Pancreas (tissue), 10 donors: ENCODE data around the gene BACE2. TPM values are rescaled to one million over a fixed set of nuclear protein-coding genes. Genes with fewer than 3 reads are reported as not detected.

ENCODE experiments used
- ATAC-seq, 4 donors: fragments of 200-7000 bp; cut with Tn5 transposase; one replicate each; pipeline versions ENCODE4 v1.8.0 to v1.9.1; 2020; ENCODE audit warnings: mild to moderate bottlenecking in 4 of 4, moderate library complexity in 4 of 4
- DNase-seq, 6 donors: peaks; one replicate each; pipeline ENCODE4 v3.0.0-alpha.2; 2020
- FAIRE-seq: peaks from 2 replicates; lab custom pipeline; 2012; peaks lifted over from hg19 to GRCh38; lab: Jason Lieb, UNC
- H3K27ac ChIP-seq, 4 donors: fragments of 200-600 bp; sonication (generic); 1 replicate in 3 of 4; 2 replicates in 1 of 4; pipeline versions ENCODE4 v1.5.0 to v1.8.0; 2020
- H3K27me3 ChIP-seq, 4 donors: fragments of 200-600 bp; one replicate each; pipeline ENCODE4 v1.8.0; 2021
- H3K36me3 ChIP-seq, 3 donors: fragments of 200-600 bp; sonication (generic) in 1 of 3; one replicate each; pipeline versions ENCODE4 v1.5.0 to v1.8.0; 2020 to 2021
- H3K4me1 ChIP-seq, 3 donors: fragments of 200-600 bp; one replicate each; pipeline ENCODE4 v1.8.0; 2021
- H3K4me3 ChIP-seq, 4 donors: fragments of 200-600 bp; sonication (generic) in 2 of 4; one replicate each; pipeline versions ENCODE4 v1.5.0 to v1.8.0; 2020 to 2021
- H3K9me3 ChIP-seq, 4 donors: fragments of 200-600 bp; one replicate each; pipeline ENCODE4 v1.8.0; 2021
- WGBS, 2 donors: extraction: QIAGEN DNeasy Blood & Tissue Kit; methylation state at CpG; one replicate each; pipeline ENCODE4 v1.1.7; 2013; 5-methylcytosine and 5-hydroxymethylcytosine counted together
- intact Hi-C, 3 donors: fragments of 100-400 bp; cut with DNase I; formaldehyde crosslinking; loops; one replicate each; pipeline versions ENCODE4 v1.11.1 to v1.14.2; 2022
- polyA plus RNA-seq, 2 donors: library from polyadenylated mRNA; stranded (reverse); fragments of 200-250 nt; gene quantifications; one replicate each; pipeline ENCODE4 v1.2.3, GENCODE V29; 2013
- total RNA-seq, 6 donors: library from RNA; stranded (reverse); fragmentation: NEBNext Ultra II Directional in 4 of 6; extraction: Animal tissue kit (Norgen Biotek cat#: 25700) in 4 of 6; gene quantifications; one replicate each; pipeline versions ENCODE4 v1.2.1 to v1.2.4, GENCODE V29; 2021 to 2023
- TF ChIP-seq, protein P1 (sequence below), 4 donors: fragments of 200-600 bp; sonication (generic) in 3 of 4; IDR thresholded peaks; one replicate each; pipeline versions ENCODE4 v1.5.0 to v1.8.0; 2021; ENCODE audit warnings: antibody characterized with exemption in 4 of 4
- donor health status: healthy with polysubstance abuse.
- donor health status: DM: no; HTN: no; CAD: no; lungs with moderate emphysema.
- donor health status: DM: no; HTN: no; CAD: no.
- donor health status: control.
- donor health status: control.
- donor health status: Bipolar disorder and iron deficiency.
- donor health status: DM: yes; HTN: yes; CAD: no.
- donor health status: DM: no; HTN: no; CAD: no.
- donor health status: DM: no; HTN: no; CAD: no.
- donor health status: DM: yes; HTN: yes; CAD: no.

BACE2 gene
- total and polyA plus RNA-seq, 8 donors: 14.4 to 85.6 (median 42.9) TPM

DNA sequence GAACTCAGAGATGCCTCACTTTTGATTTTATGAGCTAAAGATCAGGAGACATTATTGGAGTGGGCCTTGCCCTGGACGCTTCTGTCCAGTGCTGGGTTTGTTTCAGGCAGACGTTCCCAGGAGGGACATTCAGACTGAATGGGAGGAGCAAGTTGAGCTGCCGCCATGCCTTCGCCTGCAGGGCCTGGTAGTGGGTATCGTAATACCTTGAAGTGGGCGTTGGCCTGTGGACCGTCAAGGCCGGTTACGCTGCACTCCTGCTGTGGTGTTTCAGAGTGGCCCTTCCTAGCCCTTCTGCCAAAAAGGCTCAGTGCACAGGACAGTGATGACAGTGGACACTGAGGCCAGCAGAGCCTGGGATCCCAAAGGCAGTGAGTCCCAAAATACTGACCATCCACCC, 150.3 kb downstream of the BACE2 start:
- H3K27me3 ChIP-seq: no peaks in the 10 kb centered on the region
- TF ChIP-seq, protein P1, sequence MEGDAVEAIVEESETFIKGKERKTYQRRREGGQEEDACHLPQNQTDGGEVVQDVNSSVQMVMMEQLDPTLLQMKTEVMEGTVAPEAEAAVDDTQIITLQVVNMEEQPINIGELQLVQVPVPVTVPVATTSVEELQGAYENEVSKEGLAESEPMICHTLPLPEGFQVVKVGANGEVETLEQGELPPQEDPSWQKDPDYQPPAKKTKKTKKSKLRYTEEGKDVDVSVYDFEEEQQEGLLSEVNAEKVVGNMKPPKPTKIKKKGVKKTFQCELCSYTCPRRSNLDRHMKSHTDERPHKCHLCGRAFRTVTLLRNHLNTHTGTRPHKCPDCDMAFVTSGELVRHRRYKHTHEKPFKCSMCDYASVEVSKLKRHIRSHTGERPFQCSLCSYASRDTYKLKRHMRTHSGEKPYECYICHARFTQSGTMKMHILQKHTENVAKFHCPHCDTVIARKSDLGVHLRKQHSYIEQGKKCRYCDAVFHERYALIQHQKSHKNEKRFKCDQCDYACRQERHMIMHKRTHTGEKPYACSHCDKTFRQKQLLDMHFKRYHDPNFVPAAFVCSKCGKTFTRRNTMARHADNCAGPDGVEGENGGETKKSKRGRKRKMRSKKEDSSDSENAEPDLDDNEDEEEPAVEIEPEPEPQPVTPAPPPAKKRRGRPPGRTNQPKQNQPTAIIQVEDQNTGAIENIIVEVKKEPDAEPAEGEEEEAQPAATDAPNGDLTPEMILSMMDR (IDR thresholded peaks at IDR 0.05): no peak
- H3K27ac ChIP-seq: peak overlapping the region in 2 of 4 donors; percentile 93 to 97
- 56 to 78% methylated on average over 9 of the region's 9 CpGs for WGBS, 2 donors
- intact Hi-C loops: no loop called here
- FAIRE-seq: no peak
- peak overlapping the region in 1 of 4 donors; percentile 87 for H3K4me3 ChIP-seq
- H3K9me3 ChIP-seq: no peaks in the 10 kb centered on the region
- peaks cover 26 to 46% (median 30%) of the 10 kb centered on the region in 3 donors for H3K4me1 ChIP-seq
- no peaks in the 10 kb centered on the region for H3K36me3 ChIP-seq
- no peak for DNase-seq
- ATAC-seq: no peak

GRCh38 chr21:41319273-41319672, 151.3 kb downstream of the BACE2 start:
- H3K9me3 ChIP-seq: no peaks in the 10 kb centered on the region
- TF ChIP-seq, protein P1 (IDR thresholded peaks at IDR 0.05): no peak
- WGBS, 2 donors: 88 to 90% methylated on average over 7 of the region's 7 CpGs
- peaks cover 30 to 55% (median 41%) of the 10 kb centered on the region in 3 donors for H3K4me1 ChIP-seq
- FAIRE-seq: no peak
- H3K27ac ChIP-seq: peak overlapping the region in 1 of 4 donors; percentile 47
- no peaks in the 10 kb centered on the region for H3K36me3 ChIP-seq
- ATAC-seq: no peak
- intact Hi-C loops: no loop called here
- no peak overlapping the region for H3K4me3 ChIP-seq
- no peaks in the 10 kb centered on the region for H3K27me3 ChIP-seq
- no peak for DNase-seq

DNA sequence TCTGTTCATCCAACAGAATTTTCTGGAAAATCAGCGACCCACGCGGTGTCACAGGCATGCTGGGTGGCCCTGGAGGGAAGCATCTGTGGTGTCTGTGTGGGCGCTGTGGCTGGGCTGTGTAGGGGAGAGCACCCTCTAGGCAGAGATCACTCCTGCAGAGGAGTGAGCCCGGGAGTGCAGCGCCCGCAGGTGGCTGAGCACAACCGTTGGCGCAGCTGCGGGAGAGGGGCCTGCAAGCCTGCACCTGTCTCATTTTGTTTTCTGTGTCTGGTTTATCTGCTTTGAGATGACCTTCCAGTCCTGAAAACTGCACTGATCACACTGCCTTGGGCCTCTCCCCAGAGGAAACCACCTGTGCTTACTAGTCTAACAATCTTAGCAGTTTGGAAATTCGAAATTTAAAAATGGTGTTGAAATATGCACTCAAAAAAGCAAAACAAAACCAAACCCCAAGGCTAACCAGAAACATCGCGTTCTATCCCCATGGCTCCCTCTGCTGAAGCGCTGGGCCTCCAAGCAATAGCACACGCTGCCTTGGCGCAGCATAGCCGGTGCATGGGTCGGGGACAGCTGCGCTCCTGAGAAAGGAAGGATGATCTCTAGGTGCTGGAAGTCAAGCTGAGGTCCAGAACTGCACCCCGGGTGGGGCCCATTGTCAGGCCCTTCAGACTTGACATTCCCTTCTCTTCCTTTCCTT, 153.4 kb downstream of the BACE2 start:
- intact Hi-C loops: no loop called here
- no peak for FAIRE-seq
- Histone ChIP-seq H3K27ac (peak overlapping the region; percentile 23 to 89 (median 68)), H3K9me3 (no peaks in the 10 kb centered on the region), H3K27me3 (no peaks in the 10 kb centered on the region), H3K4me3 (no peak overlapping the region), H3K36me3 (no peaks in the 10 kb centered on the region), H3K4me1 (peaks cover 39 to 68% (median 62%) of the 10 kb centered on the region in 3 donors)
- WGBS, 2 donors: 53% methylated on average over 20 of the region's 20 CpGs
- peak in 1 of 4 donors; percentile 12 for ATAC-seq
- TF ChIP-seq, protein P1 (IDR thresholded peaks at IDR 0.05): no peak
- DNase-seq: peak in 1 of 6 donors; percentile 65

DNA sequence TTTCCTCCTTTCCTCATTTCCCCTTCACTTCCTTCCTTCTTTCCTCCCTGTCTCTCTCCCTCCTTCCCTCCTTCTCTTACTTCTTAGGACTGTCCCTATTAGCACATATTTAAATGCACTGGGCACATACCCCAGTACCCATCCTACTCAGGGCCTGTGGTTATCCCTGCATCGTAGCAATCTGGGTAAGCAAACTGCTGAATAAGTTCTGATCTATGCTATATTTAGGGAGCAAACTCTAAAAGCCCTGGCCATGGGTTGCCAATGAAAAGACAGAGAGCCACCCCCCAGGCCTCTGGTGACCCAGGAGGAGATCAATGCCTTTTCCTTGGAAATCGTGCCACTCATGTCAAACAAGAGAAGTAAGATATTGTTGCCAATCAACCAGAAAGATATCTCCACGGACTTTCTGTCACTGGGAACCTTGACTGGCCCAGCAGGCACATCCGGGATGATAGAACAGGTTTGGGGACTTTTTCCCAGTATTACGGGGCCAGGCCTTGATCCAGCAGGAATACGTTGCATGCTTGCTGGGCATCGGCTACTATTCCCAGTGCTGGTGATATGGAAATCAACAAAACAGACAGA, 154.0 kb downstream of the BACE2 start:
- no peak overlapping the region for H3K4me3 ChIP-seq
- H3K27me3 ChIP-seq: no peaks in the 10 kb centered on the region
- intact Hi-C loops: no loop called here
- FAIRE-seq (no peak), ATAC-seq (peak; percentile 38 to 64 (median 55)), DNase-seq (peak in 5 of 6 donors; percentile 49 to 66 (median 64))
- H3K9me3 ChIP-seq: no peaks in the 10 kb centered on the region
- no peaks in the 10 kb centered on the region for H3K36me3 ChIP-seq
- TF ChIP-seq, protein P1 (IDR thresholded peaks at IDR 0.05): no peak
- 20 to 21% methylated on average over 7 of the region's 7 CpGs for WGBS, 2 donors
- H3K27ac ChIP-seq: peak overlapping the region; percentile 23 to 89 (median 68)
- H3K4me1 ChIP-seq: peaks cover 45 to 75% (median 67%) of the 10 kb centered on the region in 3 donors
